H1 (cell line): ENCODE measurements around the gene DNAJB13. TPM values are rescaled to one million over a fixed set of nuclear protein-coding genes. Genes with fewer than 3 reads are reported as not detected.

Experiments
- CTCF ChIA-PET: fragments of 300-600 bp; sonication (Branson Sonifier 250); formaldehyde crosslinking; loops from one replicate; lab custom pipeline; 2021; ENCODE audit not compliant: partially characterized antibody; lab: Charles Lee
- POLR2A ChIA-PET: fragments of 300-600 bp; sonication (Branson Sonifier 250); formaldehyde crosslinking; loops from one replicate; lab custom pipeline; 2021; ENCODE audit warnings: inconsistent platforms; ENCODE audit not compliant: partially characterized antibody; lab: Charles Lee
- DNase-seq, 2 experiments: peaks; one replicate each; pipeline versions ENCODE4 v3.0.0 to v3.0.0-alpha.2; 2010 to 2022; ENCODE audit warnings: low spot score in 2 of 2, low read depth in 1 of 2, mixed read lengths in 1 of 2
- FAIRE-seq: peaks from 2 replicates; lab custom pipeline; 2011; peaks lifted over from hg19 to GRCh38; lab: Jason Lieb, UNC
- H2AFZ ChIP-seq: 2 replicates; pipeline ENCODE4 v1.8.1; 2012; ENCODE audit warnings: low read length, inconsistent platforms
- H2AK5ac ChIP-seq: 2 replicates; pipeline ENCODE4 v1.6.1; 2013; ENCODE audit warnings: low read depth, low read length
- H2BK120ac ChIP-seq: replicated peaks from 2 replicates; pipeline ENCODE3; 2013; ENCODE audit warnings: low read depth, low read length, inconsistent platforms
- H2BK12ac ChIP-seq: 2 replicates; pipeline ENCODE4 v1.6.1; 2013; ENCODE audit warnings: low read depth, low read length
- H2BK15ac ChIP-seq: 2 replicates; pipeline ENCODE4 v1.6.1; 2013; ENCODE audit warnings: low read length
- H2BK20ac ChIP-seq: 2 replicates; pipeline ENCODE4 v1.6.1; 2013; ENCODE audit warnings: low read length
- H2BK5ac ChIP-seq: 2 replicates; pipeline ENCODE4 v1.6.1; 2013; ENCODE audit warnings: low read depth, low read length
- H3K14ac ChIP-seq: 2 replicates; pipeline ENCODE4 v1.6.1; 2013; ENCODE audit warnings: inconsistent platforms; ENCODE audit not compliant: insufficient read length
- H3K18ac ChIP-seq: 2 replicates; pipeline ENCODE4 v1.6.1; 2013; ENCODE audit warnings: low read length; ENCODE audit errors: extremely low read depth
- H3K23ac ChIP-seq: 2 replicates; pipeline ENCODE4 v1.6.1; 2013; ENCODE audit warnings: inconsistent platforms; ENCODE audit not compliant: insufficient read length
- H3K23me2 ChIP-seq: 2 replicates; pipeline ENCODE4 v1.6.1; 2013; ENCODE audit warnings: low read depth, low read length
- H3K27ac ChIP-seq: 2 replicates; pipeline ENCODE4 v1.6.1; 2011; ENCODE audit warnings: low read depth, low read length, inconsistent platforms
- H3K27me3 ChIP-seq, 4 experiments: replicated peaks in 1 of 4; 1 replicate in 1 of 4; 2 replicates in 3 of 4; pipeline versions ENCODE4 v1.6.1 to v1.8.1; 2011 to 2013; ENCODE audit warnings: low read length in 3 of 4, mild to moderate bottlenecking in 3 of 4, inconsistent platforms in 2 of 4, mixed read lengths in 2 of 4, moderate library complexity in 1 of 4; ENCODE audit not compliant: control insufficient read depth in 3 of 4, insufficient read depth in 3 of 4; ENCODE audit errors: extremely low read depth in 1 of 4
- H3K36me3 ChIP-seq, 4 experiments: 2 replicates each; pipeline versions ENCODE4 v1.6.1 to v1.8.1; 2011 to 2013; ENCODE audit warnings: mild to moderate bottlenecking in 4 of 4, low read length in 3 of 4, moderate library complexity in 2 of 4, control low read depth in 1 of 4, inconsistent platforms in 1 of 4; ENCODE audit not compliant: insufficient read depth in 4 of 4, control insufficient read depth in 2 of 4
- H3K4ac ChIP-seq: replicated peaks from 2 replicates; pipeline ENCODE3; 2013; ENCODE audit warnings: low read length, low read depth, mixed read lengths, inconsistent platforms; ENCODE audit not compliant: insufficient read length
- H3K4me1 ChIP-seq, 4 experiments: replicated peaks in 1 of 4; 1 replicate in 1 of 4; 2 replicates in 3 of 4; pipeline versions ENCODE4 v1.6.1 to v1.8.1; 2011 to 2013; ENCODE audit warnings: low read length in 3 of 4, inconsistent platforms in 2 of 4, mixed read lengths in 1 of 4; ENCODE audit not compliant: insufficient read depth in 4 of 4, control insufficient read depth in 3 of 4
- H3K4me2 ChIP-seq, 2 experiments: 2 replicates each; pipeline versions ENCODE4 v1.6.1 to v1.8.1; 2011 to 2013; ENCODE audit warnings: low read depth in 2 of 2, low read length in 2 of 2, control low read depth in 1 of 2, inconsistent platforms in 1 of 2, mild to moderate bottlenecking in 1 of 2; ENCODE audit not compliant: insufficient read depth in 1 of 2
- H3K4me3 ChIP-seq, 4 experiments: fragments of 200-600, 300-600 bp in 1 of 4; sonication (generic), shearing (Covaris generic), sonication (Bioruptor Twin) in 1 of 4; 2 replicates each; pipeline versions ENCODE4 v1.5.1 to v1.8.1; 2011 to 2016; ENCODE audit warnings: low read length in 4 of 4, low read depth in 3 of 4, control low read depth in 2 of 4, inconsistent platforms in 2 of 4, mild to moderate bottlenecking in 2 of 4, mixed read lengths in 1 of 4, moderate library complexity in 1 of 4; ENCODE audit not compliant: insufficient read depth in 2 of 4; ENCODE audit errors: extremely low read depth in 1 of 4
- H3K56ac ChIP-seq: replicated peaks from 2 replicates; pipeline ENCODE3; 2013; ENCODE audit warnings: low read depth, mild to moderate bottlenecking, mixed read lengths, low read length, inconsistent platforms; ENCODE audit not compliant: insufficient read length
- H3K79me1 ChIP-seq: 2 replicates; pipeline ENCODE4 v1.6.1; 2013; ENCODE audit warnings: low read depth, low read length, control low read depth
- H3K79me2 ChIP-seq, 2 experiments: 2 replicates each; pipeline versions ENCODE4 v1.6.1 to v1.8.1; 2012 to 2013; ENCODE audit warnings: low read length in 2 of 2, mild to moderate bottlenecking in 2 of 2, inconsistent platforms in 1 of 2; ENCODE audit not compliant: insufficient read depth in 2 of 2, control insufficient read depth in 1 of 2
- H3K9ac ChIP-seq, 4 experiments: replicated peaks in 1 of 4; 1 replicate in 1 of 4; 2 replicates in 3 of 4; pipeline versions ENCODE4 v1.6.1 to v1.8.1; 2011 to 2013; ENCODE audit warnings: low read depth in 3 of 4, low read length in 3 of 4, control low read depth in 2 of 4, mild to moderate bottlenecking in 2 of 4, moderate library complexity in 2 of 4, inconsistent platforms in 1 of 4; ENCODE audit errors: extremely low read depth in 1 of 4
- H3K9me3 ChIP-seq, 2 experiments: 2 replicates each; pipeline versions ENCODE4 v1.6.1 to v1.8.1; 2012 to 2013; ENCODE audit warnings: mild to moderate bottlenecking in 2 of 2, moderate library complexity in 2 of 2, control low read depth in 1 of 2, inconsistent platforms in 1 of 2, low read depth in 1 of 2, low read length in 1 of 2, mixed read lengths in 1 of 2; ENCODE audit not compliant: insufficient read depth in 2 of 2
- H4K20me1 ChIP-seq, 2 experiments: replicated peaks in 1 of 2; 2 replicates each; pipeline versions ENCODE3 to v1.8.1; 2011 to 2013; ENCODE audit warnings: inconsistent platforms in 2 of 2, low read length in 2 of 2, mild to moderate bottlenecking in 1 of 2; ENCODE audit not compliant: insufficient read depth in 2 of 2, control insufficient read depth in 1 of 2
- H4K5ac ChIP-seq: 2 replicates; pipeline ENCODE4 v1.6.1; 2013; ENCODE audit warnings: low read length, low read depth, mixed read lengths, inconsistent platforms; ENCODE audit not compliant: insufficient read length
- H4K8ac ChIP-seq: 2 replicates; pipeline ENCODE4 v1.8.0; 2013; ENCODE audit warnings: mild to moderate bottlenecking, moderate library complexity, low read length, inconsistent platforms; ENCODE audit not compliant: insufficient read depth; ENCODE audit errors: extremely low read depth
- H4K91ac ChIP-seq: replicated peaks from 2 replicates; pipeline ENCODE3; 2013; ENCODE audit warnings: low read length, mixed read lengths, inconsistent platforms; ENCODE audit not compliant: insufficient read length
- BRCA1 ChIP-seq: IDR thresholded peaks from 2 replicates; pipeline ENCODE4 v1.6.1; 2012; ENCODE audit warnings: low read depth, low read length, improper control_type of control experiment
- CBX5 ChIP-seq: fragments of 300-800, 300-1000 bp; sonication (generic); IDR thresholded peaks from 2 replicates; pipeline ENCODE4 v1.7.1; 2016; ENCODE audit warnings: antibody characterized with exemption, low read length, low read depth
- CTBP2 ChIP-seq: IDR thresholded peaks from 2 replicates; pipeline ENCODE4 v1.7.0; 2011; ENCODE audit warnings: borderline replicate concordance, mild to moderate bottlenecking, moderate library complexity, mixed read lengths, low read length; ENCODE audit not compliant: insufficient read depth, insufficient read length
- FOSL1 ChIP-seq: IDR thresholded peaks from 2 replicates; pipeline ENCODE4 v1.6.1; 2011; ENCODE audit warnings: mild to moderate bottlenecking, low read depth, low read length, moderate library complexity; ENCODE audit not compliant: insufficient read depth
- GABPA ChIP-seq: IDR thresholded peaks from 2 replicates; pipeline ENCODE4 v1.6.1; 2011; ENCODE audit warnings: mild to moderate bottlenecking, low read length, moderate library complexity, borderline replicate concordance; ENCODE audit not compliant: insufficient read depth
- JUND ChIP-seq: IDR thresholded peaks from 2 replicates; pipeline ENCODE4 v1.6.1; 2011; ENCODE audit warnings: mild to moderate bottlenecking, improper control_type of control experiment, low read length
- MAX ChIP-seq: IDR thresholded peaks from 2 replicates; pipeline ENCODE4 v1.6.1; 2012; ENCODE audit warnings: inconsistent platforms
- NANOG ChIP-seq: IDR thresholded peaks from 2 replicates; pipeline ENCODE4 v1.6.1; 2011; ENCODE audit warnings: low read length, low read depth, mild to moderate bottlenecking, inconsistent platforms; ENCODE audit not compliant: insufficient read depth, poor library complexity, severe bottlenecking
- RFX5 ChIP-seq: IDR thresholded peaks from 2 replicates; pipeline ENCODE4 v1.6.1; 2011; ENCODE audit warnings: low read depth, low read length, improper control_type of control experiment, borderline replicate concordance
- SRF ChIP-seq: IDR thresholded peaks from 2 replicates; pipeline ENCODE4 v1.6.1; 2011; ENCODE audit warnings: mild to moderate bottlenecking, low read depth, low read length, moderate library complexity
- TEAD4 ChIP-seq: IDR thresholded peaks from 2 replicates; pipeline ENCODE4 v1.6.1; 2012; ENCODE audit warnings: low read depth, low read length, inconsistent platforms, mixed read lengths
- WGBS, 2 experiments: shearing (Covaris generic) in 1 of 2; methylation state at CpG; one replicate each; pipeline versions ENCODE4 v1.1.6 to v1.1.7; 2013 to 2015; ENCODE audit warnings: low lambda C conversion rate in 2 of 2, mixed read lengths in 2 of 2, inconsistent platforms in 1 of 2, low coverage in 1 of 2, missing lambda C conversion rate in 1 of 2; ENCODE audit not compliant: insufficient replicate concordance in 2 of 2, insufficient coverage in 1 of 2, insufficient read length in 1 of 2; ENCODE audit errors: extremely low coverage in 1 of 2, missing lambda C conversion rate in 1 of 2; 5-methylcytosine and 5-hydroxymethylcytosine counted together
- polyA plus RNA-seq, 7 experiments: library from polyadenylated mRNA; depleted of rRNA in 3 of 7; stranded (reverse) in 5 of 7; unstranded in 2 of 7; fragments of >200 nt in 5 of 7; fragments of 200-250 nt in 2 of 7; gene quantifications; 1 replicate in 5 of 7; 2 replicates in 1 of 7; 4 replicates in 1 of 7; pipeline versions ENCODE4 v1.2.1 to v1.2.3, GENCODE V29; 2011 to 2013; ENCODE audit warnings: missing spikeins in 2 of 7, mixed read lengths in 2 of 7
- total RNA-seq: library from RNA; stranded (reverse); fragmentation: NEBNext Ultra II Directional; extraction: Animal tissue kit (Norgen Biotek cat#: 25700); gene quantifications from 2 replicates; pipeline ENCODE4 v1.2.1, GENCODE V29; 2021

The DNAJB13 gene
- total and polyA plus RNA-seq, 2 of the 8 experiments (the other 6 are each of a cell fraction or from before 2014, with no cell fraction given), result 0.27 TPM; not detected in 1

GRCh38 chr11:74019104-74019738 is 68.4 kb downstream of the DNAJB13 start:
- 88% methylated on average over 4 of the region's 4 CpGs; no CpG with 5 or more reads in 1 of the 2 experiments for WGBS, 2 experiments
- H2BK15ac ChIP-seq, result no peak overlapping the region
- H3K23ac ChIP-seq, result no peak overlapping the region
- no peak overlapping the region for H2BK12ac ChIP-seq
- no peak overlapping the region for H3K56ac ChIP-seq
- no peak overlapping the region for H2BK5ac ChIP-seq
- H3K27ac ChIP-seq, result no peak overlapping the region
- no peak overlapping the region for H3K9ac ChIP-seq
- FAIRE-seq, result no peak
- ChIA-PET POLR2A (interaction anchor here (0.6 to 2.2 kb wide), 4 partner anchors 11 to 51 kb away, joined by 3 to 7 read pairs (median 3); partner anchors contain the start of gene UCP3), CTCF (interaction anchor here (0.6 to 2.9 kb wide), 2 partner anchors 55 to 597 kb away, joined by 3 to 9 read pairs; no protein-coding TSS in a partner anchor)
- H3K18ac ChIP-seq, result no peak overlapping the region
- no peak overlapping the region for H2AFZ ChIP-seq
- peaks cover 0 to 7% (median 0%) of the 10 kb centered on the region in 4 experiments; a peak in 2 of 8 replicates for H3K36me3 ChIP-seq
- no peak overlapping the region for H2BK20ac ChIP-seq
- H3K79me1 ChIP-seq, result no peaks in the 10 kb centered on the region
- no peak for DNase-seq
- no peaks in the 10 kb centered on the region for H3K23me2 ChIP-seq
- H3K4me1 ChIP-seq, result no peaks in the 10 kb centered on the region
- no peak overlapping the region for H3K4me2 ChIP-seq
- H2AK5ac ChIP-seq, result no peak overlapping the region
- H4K91ac ChIP-seq, result no peak overlapping the region
- H3K14ac ChIP-seq, result no peak overlapping the region
- H4K20me1 ChIP-seq, result no peaks in the 10 kb centered on the region
- no peak overlapping the region for H3K4me3 ChIP-seq
- H3K27me3 ChIP-seq, result no peaks in the 10 kb centered on the region
- no peak overlapping the region for H4K5ac ChIP-seq
- H3K79me2 ChIP-seq, result no peaks in the 10 kb centered on the region
- no peak overlapping the region for H4K8ac ChIP-seq
- no peak overlapping the region for H3K4ac ChIP-seq
- H2BK120ac ChIP-seq, result no peak overlapping the region
- H3K9me3 ChIP-seq, result no peaks in the 10 kb centered on the region
- TF ChIP-seq CBX5 (no peak), MAX (no peak), RFX5 (no peak), BRCA1 (no peak), FOSL1 (no peak), NANOG (no peak), CTBP2 (no peak), TEAD4 (no peak), JUND (no peak), GABPA (no peak), SRF (no peak)
